ENCODE data around the gene ANK2. TPM values are rescaled to one million over a fixed set of nuclear protein-coding genes. Genes with fewer than 3 reads are reported as not detected.

The ANK2 gene
- total RNA-seq, 2 donors from 2014 or later, result 1.0 to 5.4 TPM

DNA sequence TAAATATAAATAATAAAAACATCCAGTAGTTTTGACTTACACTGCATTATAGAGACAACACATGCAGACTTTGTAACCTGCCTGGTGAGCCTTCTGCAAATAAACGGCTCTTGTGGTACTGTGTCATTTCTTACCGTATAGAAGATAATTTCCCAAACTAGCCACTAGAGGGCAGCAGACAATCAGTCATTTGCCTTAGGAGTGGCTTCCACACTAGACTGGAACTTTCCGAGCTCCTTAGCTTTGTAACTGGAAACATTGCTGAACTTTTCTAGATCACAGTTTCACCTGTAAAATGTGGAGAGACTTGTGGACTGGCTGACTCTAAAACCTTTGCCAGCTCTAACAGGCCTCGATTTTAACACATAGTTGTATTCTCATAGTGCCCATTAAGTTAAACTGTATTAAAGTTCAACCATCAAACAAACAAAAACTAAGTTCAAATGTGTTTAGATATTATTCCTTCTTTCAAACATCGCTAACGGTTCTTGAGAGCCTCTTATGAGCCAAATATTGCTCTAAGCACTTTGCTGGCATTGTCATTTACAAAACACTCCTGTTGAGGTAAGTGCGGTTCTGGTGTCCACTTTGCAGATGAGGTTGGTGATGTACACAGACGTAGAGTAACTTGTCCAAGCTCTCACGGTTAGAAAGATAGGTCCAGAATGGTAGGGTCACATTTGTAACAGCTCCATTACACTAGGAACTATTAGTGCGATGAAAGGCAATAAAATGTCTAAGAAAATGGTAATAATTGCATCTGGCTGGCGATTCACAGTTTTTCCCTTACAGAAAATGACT, 345.5 kb downstream of the ANK2 start:
- Mint-ChIP-seq H3K27ac (no peak overlapping the region), H3K36me3 (no peaks in the 10 kb centered on the region), H3K9me3 (no peaks in the 10 kb centered on the region)
- DNase-seq (ENCODE audit: low spot score in 2 of 2) (peak in 1 of 2 donors; percentile 69), ATAC-seq (peak; percentile 93 to 97)

DNA sequence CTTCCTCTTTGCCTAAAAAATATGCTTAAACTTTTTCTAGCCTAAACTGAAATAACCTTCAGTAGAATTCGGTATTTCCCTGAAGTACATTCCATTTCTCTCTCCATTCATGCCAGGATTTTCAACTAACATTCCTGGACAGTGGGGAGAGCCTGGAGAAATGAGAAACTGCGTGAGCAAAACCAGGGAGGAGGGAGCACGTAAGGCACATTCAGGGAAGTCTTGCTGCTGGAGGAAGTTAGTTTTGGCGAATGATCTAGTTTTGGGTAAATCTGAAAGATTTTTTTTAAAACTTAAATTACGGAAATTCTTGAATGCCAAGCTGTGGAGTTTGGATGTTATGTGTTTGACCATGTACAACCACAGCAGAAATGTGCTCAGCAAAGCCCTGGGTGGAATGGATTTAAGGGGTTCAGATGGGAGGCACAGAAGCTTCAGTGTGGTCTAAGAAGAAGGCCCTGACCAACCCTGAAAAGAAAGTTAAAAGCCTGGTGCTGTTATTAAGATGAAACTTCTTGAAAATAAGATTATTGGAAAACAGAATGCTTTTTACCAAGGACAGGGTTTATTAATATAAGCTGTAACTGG, 347.8 kb downstream of the ANK2 start:
- peaks cover 0 to 6% of the 10 kb centered on the region in 2 donors for H3K36me3 Mint-ChIP-seq
- H3K27ac Mint-ChIP-seq, result no peak overlapping the region
- ATAC-seq (no peak), DNase-seq (ENCODE audit: low spot score in 2 of 2) (no peak)
- no peaks in the 10 kb centered on the region for H3K9me3 Mint-ChIP-seq

- H3K36me3 Mint-ChIP-seq, result peaks cover 0 to 6% of the 10 kb centered on the region in 2 donors
- DNase-seq (ENCODE audit: low spot score in 2 of 2), result no peak
- no peak for ATAC-seq
- H3K9me3 Mint-ChIP-seq, result no peaks in the 10 kb centered on the region
- no peak overlapping the region for H3K27ac Mint-ChIP-seq
Observed at GRCh38 chr4:113398441-113399143, 349.1 kb downstream of the ANK2 start.

- Mint-ChIP-seq H3K9me3 (no peaks in the 10 kb centered on the region), H3K36me3 (peaks cover 0 to 6% of the 10 kb centered on the region in 2 donors), H3K27ac (no peak overlapping the region)
- no peak for ATAC-seq
- no peak for DNase-seq (ENCODE audit: low spot score in 2 of 2)
Observed at GRCh38 chr4:113404167-113404571, 354.7 kb downstream of the ANK2 start.

- no peak overlapping the region for H3K27ac Mint-ChIP-seq
- no peaks in the 10 kb centered on the region for H3K9me3 Mint-ChIP-seq
- ATAC-seq, result no peak
- H3K36me3 Mint-ChIP-seq, result peaks cover 0 to 6% of the 10 kb centered on the region in 2 donors
- no peak for DNase-seq (ENCODE audit: low spot score in 2 of 2)
Observed at GRCh38 chr4:113404841-113405240, 355.4 kb downstream of the ANK2 start.

- no peak overlapping the region for H3K27ac Mint-ChIP-seq
- H3K36me3 Mint-ChIP-seq, result peaks cover 0 to 6% of the 10 kb centered on the region in 2 donors
- no peaks in the 10 kb centered on the region for H3K9me3 Mint-ChIP-seq
- no peak for DNase-seq (ENCODE audit: low spot score in 2 of 2)
- no peak for ATAC-seq
Observed at GRCh38 chr4:113405874-113406722, 356.6 kb downstream of the ANK2 start.

- H3K27ac Mint-ChIP-seq, result no peak overlapping the region
- no peaks in the 10 kb centered on the region for H3K9me3 Mint-ChIP-seq
- ATAC-seq (no peak), DNase-seq (ENCODE audit: low spot score in 2 of 2) (no peak)
- H3K36me3 Mint-ChIP-seq, result peaks cover 0 to 3% of the 10 kb centered on the region in 2 donors
Observed at GRCh38 chr4:113406723-113407016, 357.2 kb downstream of the ANK2 start.

- ATAC-seq, result no peak
- no peak overlapping the region for H3K27ac Mint-ChIP-seq
- H3K36me3 Mint-ChIP-seq, result no peaks in the 10 kb centered on the region
- H3K9me3 Mint-ChIP-seq, result no peaks in the 10 kb centered on the region
- DNase-seq (ENCODE audit: low spot score in 2 of 2), result no peak
Observed at GRCh38 chr4:113407409-113407808, 358.0 kb downstream of the ANK2 start.

DNA sequence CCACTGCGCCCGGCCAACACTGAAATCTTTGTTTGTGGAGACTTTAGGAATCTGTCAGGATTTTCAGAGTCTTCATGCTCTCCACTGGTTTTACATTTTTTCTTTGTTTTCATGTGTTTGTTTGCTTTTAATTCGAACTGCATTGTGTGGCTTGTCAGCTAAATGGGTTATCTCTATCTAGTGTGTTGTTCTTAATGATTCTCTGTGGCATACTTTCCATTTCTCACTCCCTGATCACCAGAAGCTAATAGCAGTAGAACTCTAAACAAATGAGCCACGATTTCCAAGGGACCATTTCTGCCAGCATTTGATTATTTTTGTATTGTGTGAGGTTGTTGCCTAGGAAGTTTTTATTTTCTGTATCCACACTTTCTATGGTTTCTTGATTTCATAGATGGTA, 359.7 kb downstream of the ANK2 start:
- DNase-seq (ENCODE audit: low spot score in 2 of 2), result no peak
- H3K9me3 Mint-ChIP-seq, result no peaks in the 10 kb centered on the region
- no peak overlapping the region for H3K27ac Mint-ChIP-seq
- H3K36me3 Mint-ChIP-seq, result no peaks in the 10 kb centered on the region
- ATAC-seq, result no peak

DNA sequence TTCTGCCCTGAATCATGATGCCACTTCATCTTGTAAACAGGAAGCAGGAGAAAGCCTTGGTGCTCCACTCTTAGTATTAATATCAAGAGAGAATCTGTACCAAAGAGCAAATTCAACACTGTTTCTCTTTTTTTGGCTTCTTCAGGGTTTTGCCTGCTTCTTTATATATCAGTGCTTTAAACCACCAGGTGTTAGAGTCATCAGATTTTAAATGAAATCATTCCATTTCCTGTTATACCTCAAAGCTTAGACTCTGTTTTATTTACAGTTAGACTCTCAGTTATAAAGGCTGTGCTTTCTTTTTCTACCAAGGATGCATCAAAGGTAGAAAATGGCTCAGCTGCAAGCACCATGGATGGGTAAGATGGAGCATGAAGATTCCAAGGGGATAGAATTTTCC, 361.2 kb downstream of the ANK2 start:
- DNase-seq (ENCODE audit: low spot score in 2 of 2), result no peak
- Mint-ChIP-seq H3K9me3 (no peaks in the 10 kb centered on the region), H3K36me3 (peaks cover 0 to under 1% of the 10 kb centered on the region in 2 donors), H3K27ac (no peak overlapping the region)
- peak in 1 of 2 donors; percentile 63 for ATAC-seq

- ATAC-seq (no peak), DNase-seq (ENCODE audit: low spot score in 2 of 2) (no peak)
- no peaks in the 10 kb centered on the region for H3K9me3 Mint-ChIP-seq
- H3K36me3 Mint-ChIP-seq, result peaks cover 0 to 8% of the 10 kb centered on the region in 2 donors
- H3K27ac Mint-ChIP-seq, result no peak overlapping the region
Observed at GRCh38 chr4:113411496-113411938, 362.1 kb downstream of the ANK2 start.

- ATAC-seq, result no peak
- Mint-ChIP-seq H3K36me3 (peaks cover 0 to 16% of the 10 kb centered on the region in 2 donors), H3K27ac (no peak overlapping the region), H3K9me3 (peaks cover 3 to 17% of the 10 kb centered on the region in 2 donors)
- DNase-seq (ENCODE audit: low spot score in 2 of 2), result no peak
Observed at GRCh38 chr4:113419631-113420030, 370.2 kb downstream of the ANK2 start.

DNA sequence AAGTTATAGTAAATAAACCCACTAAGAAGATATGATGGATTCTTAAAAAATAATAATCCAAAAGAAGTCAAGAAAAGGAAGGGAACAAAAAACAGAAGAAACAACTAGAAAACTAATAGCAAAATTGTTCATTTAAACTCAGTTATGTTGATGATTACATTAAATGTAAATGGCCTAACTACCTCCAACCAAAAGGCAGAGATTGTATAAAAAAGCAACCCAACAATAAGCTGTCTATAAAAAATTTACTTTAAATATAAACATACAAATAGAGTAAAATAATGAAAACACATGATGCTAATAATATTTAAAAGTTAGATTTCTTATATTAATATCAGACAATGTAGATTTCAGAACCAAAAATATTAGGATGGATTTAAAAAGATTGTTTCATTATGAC, 371.5 kb downstream of the ANK2 start:
- DNase-seq (ENCODE audit: low spot score in 2 of 2) (no peak), ATAC-seq (no peak)
- H3K36me3 Mint-ChIP-seq, result peaks cover 0 to 13% of the 10 kb centered on the region in 2 donors
- peaks cover 3 to 17% of the 10 kb centered on the region in 2 donors for H3K9me3 Mint-ChIP-seq
- no peak overlapping the region for H3K27ac Mint-ChIP-seq

DNA sequence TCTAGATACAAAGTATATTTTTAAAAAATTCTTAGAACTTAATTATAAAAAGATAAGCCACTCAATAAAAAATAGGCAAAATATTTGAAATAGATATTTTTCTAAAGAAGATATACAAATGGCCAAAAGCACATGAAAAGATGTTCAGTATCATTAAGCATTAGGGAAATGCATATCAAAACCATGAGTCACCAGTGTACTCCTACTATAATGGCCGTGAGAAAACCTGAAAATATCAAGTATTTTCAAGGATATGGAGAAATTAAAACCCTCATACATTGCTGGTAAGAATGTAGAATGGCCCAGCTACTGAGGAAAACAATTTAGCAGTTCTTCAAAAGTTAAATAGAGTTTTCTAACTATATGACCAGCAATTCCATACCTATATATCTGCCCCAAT, 374.2 kb downstream of the ANK2 start:
- Mint-ChIP-seq H3K27ac (no peak overlapping the region), H3K9me3 (peaks cover 3 to 9% of the 10 kb centered on the region in 2 donors), H3K36me3 (peaks cover 0 to 6% of the 10 kb centered on the region in 2 donors)
- ATAC-seq (no peak), DNase-seq (ENCODE audit: low spot score in 2 of 2) (no peak)

DNA sequence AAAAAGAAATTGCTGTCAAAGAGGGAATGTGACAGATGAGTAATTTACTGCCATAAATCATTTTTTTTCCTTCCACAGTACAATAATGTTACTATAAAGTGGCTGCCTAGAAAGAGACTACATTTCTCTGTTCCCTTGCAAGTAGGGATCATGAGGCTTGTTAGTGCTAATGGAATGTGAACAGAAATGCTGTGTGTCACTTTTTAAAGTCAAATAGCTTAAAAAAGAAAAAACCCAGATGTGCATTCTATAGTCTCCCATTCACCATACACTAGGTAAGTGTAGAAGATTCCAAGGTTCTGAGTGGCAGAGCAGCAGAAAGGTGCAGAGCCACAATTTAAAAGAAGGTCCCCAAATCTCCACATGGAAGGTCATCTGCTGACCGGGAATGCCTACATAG, 383.7 kb downstream of the ANK2 start:
- peaks cover 10 to 29% of the 10 kb centered on the region in 2 donors for H3K36me3 Mint-ChIP-seq
- no peak for ATAC-seq

More for the DNA sequence above, 383.7 kb downstream of the ANK2 start:
- H3K27ac Mint-ChIP-seq, result no peak overlapping the region
- no peak for DNase-seq (ENCODE audit: low spot score in 2 of 2)
- peaks cover 3 to 27% of the 10 kb centered on the region in 2 donors for H3K9me3 Mint-ChIP-seq
